ENCODE measurements around the gene POLR3A.

- TF ChIP-seq POLR2A (IDR thresholded peaks at IDR 0.05) (no peak), CTCF (IDR thresholded peaks at IDR 0.05) (no peak)
Measured at GRCh38 chr10:77969114-77969513, 60.2 kb downstream of the POLR3A start.
